UCSD-AML1 (cell line): ENCODE data around the gene CD2BP2.
A peak's percentile ranks its signal among the peaks of the same experiment; 100 is the strongest.
"Not testable (repeated sequence)": the region's sequence is repeated elsewhere in the genome, so short reads cannot be mapped to it uniquely, and the experiment has no call there.

ENCODE experiments used
- DNase-seq: peaks from one replicate; lab custom pipeline; 2025; ENCODE audit not compliant: unreplicated experiment; lab: John Stamatoyannopoulos, UW

The CD2BP2 gene

GRCh38 chr16:30355144-30355953 lies at the start of gene CD2BP2:
Gene CD2BP2, minus strand, starts transcription at chr16:30355308. Its CDS starts 627 bp downstream, at chr16:30354681.
- peak; percentile 95 for DNase-seq

GRCh38 chr16:30401768-30402425 lies 46.8 kb upstream of the CD2BP2 start:
- DNase-seq = no peak

GRCh38 chr16:30399435-30400186 lies 44.5 kb upstream of the CD2BP2 start:
- DNase-seq = no peak

- DNase-seq = no peak
Measured at GRCh38 chr16:30398661-30399434, 43.7 kb upstream of the CD2BP2 start.

- no peak for DNase-seq
Measured at GRCh38 chr16:30397776-30398660, 42.9 kb upstream of the CD2BP2 start.

GRCh38 chr16:30397056-30397455 lies 41.9 kb upstream of the CD2BP2 start:
- DNase-seq = no peak

GRCh38 chr16:30396627-30397026 lies 41.5 kb upstream of the CD2BP2 start:
- not testable (repeated sequence) for DNase-seq

- DNase-seq = no peak
Measured at GRCh38 chr16:30395992-30396585, 41.0 kb upstream of the CD2BP2 start.

- peak; percentile 90 for DNase-seq
Measured at GRCh38 chr16:30395155-30395991, 40.3 kb upstream of the CD2BP2 start, which contains the start of gene ZNF48. Gene ZNF48, plus strand, starts transcription at chr16:30395420. Its CDS starts 375 bp downstream, at chr16:30395795.

- no peak for DNase-seq
Measured at GRCh38 chr16:30394592-30395154, 39.6 kb upstream of the CD2BP2 start.

- no peak for DNase-seq
Measured at GRCh38 chr16:30383521-30383920, 28.4 kb upstream of the CD2BP2 start.

GRCh38 chr16:30382111-30382881 lies 27.2 kb upstream of the CD2BP2 start, which contains the start of gene SEPTIN1:
Gene SEPTIN1, minus strand, starts transcription at chr16:30382561. Its CDS starts 19 bp downstream, at chr16:30382542.
- DNase-seq = peak; percentile 41

- no peak for DNase-seq
Measured at GRCh38 chr16:30381291-30382041, 26.4 kb upstream of the CD2BP2 start.

- DNase-seq = no peak
Measured at GRCh38 chr16:30380803-30381208, 25.7 kb upstream of the CD2BP2 start.

GRCh38 chr16:30380072-30380802 lies 25.1 kb upstream of the CD2BP2 start:
- no peak for DNase-seq
